Osteoblast (primary cell): ENCODE measurements around the gene OR52B4. TPM values are rescaled to one million over a fixed set of nuclear protein-coding genes. Genes with fewer than 3 reads are reported as not detected.
"Not testable (repeated sequence)": the region's sequence is repeated elsewhere in the genome, so short reads cannot be mapped to it uniquely, and the experiment has no call there.

Experiments used
- DNase-seq: peaks from one replicate; pipeline ENCODE4 v3.0.0; 2011; ENCODE audit warnings: low spot score, mixed read lengths; ENCODE audit not compliant: insufficient read length; ENCODE audit errors: missing footprints
- H2AFZ ChIP-seq: 2 replicates; pipeline ENCODE4 v1.6.0; 2011; ENCODE audit warnings: mild to moderate bottlenecking, low read length
- H3K27ac ChIP-seq: 2 replicates; pipeline ENCODE4 v1.5.1; 2011; ENCODE audit warnings: mild to moderate bottlenecking, low read depth, low read length, moderate library complexity
- H3K27me3 ChIP-seq: 2 replicates; pipeline ENCODE4 v1.6.0; 2012; ENCODE audit warnings: mild to moderate bottlenecking, control low read depth, inconsistent platforms, low read length, moderate library complexity; ENCODE audit not compliant: insufficient read depth
- H3K36me3 ChIP-seq: 2 replicates; pipeline ENCODE4 v1.5.1; 2011; ENCODE audit warnings: mild to moderate bottlenecking, low read length, control low read depth, moderate library complexity; ENCODE audit not compliant: insufficient read depth
- H3K4me1 ChIP-seq: 2 replicates; pipeline ENCODE4 v1.5.1; 2011; ENCODE audit warnings: mild to moderate bottlenecking, low read length, control low read depth, moderate library complexity; ENCODE audit not compliant: insufficient read depth
- H3K4me2 ChIP-seq: 2 replicates; pipeline ENCODE4 v1.6.0; 2011; ENCODE audit warnings: mild to moderate bottlenecking, low read length; ENCODE audit not compliant: insufficient read depth
- H3K4me3 ChIP-seq: fragments of 200-600 bp; sonication (generic); 3 replicates; pipeline ENCODE4 v1.5.1; 2012; ENCODE audit warnings: mild to moderate bottlenecking, low read length, inconsistent platforms; ENCODE audit not compliant: insufficient read depth
- H3K79me2 ChIP-seq: 2 replicates; pipeline ENCODE4 v1.6.0; 2012; ENCODE audit warnings: mild to moderate bottlenecking, low read length, control low read depth, inconsistent platforms; ENCODE audit not compliant: insufficient read depth
- H3K9me3 ChIP-seq: 2 replicates; pipeline ENCODE4 v1.5.1; 2011; ENCODE audit warnings: low read depth, low read length, control low read depth
- H4K20me1 ChIP-seq: 2 replicates; pipeline ENCODE4 v1.6.0; 2012; ENCODE audit warnings: mild to moderate bottlenecking, low read length, control low read depth; ENCODE audit not compliant: insufficient read depth
- total RNA-seq: library from RNA; depleted of rRNA; stranded (reverse); fragments of >200 nt; gene quantifications from 2 replicates; pipeline ENCODE4 v1.2.3, GENCODE V29; 2012
- TF ChIP-seq, protein P1 (sequence below): IDR thresholded peaks from 2 replicates; pipeline ENCODE4 v1.5.1; 2011; ENCODE audit warnings: mild to moderate bottlenecking, low read depth, low read length, moderate library complexity; ENCODE audit errors: extremely low read depth

OR52B4 gene
- total RNA-seq, 1 donor = not detected

DNA sequence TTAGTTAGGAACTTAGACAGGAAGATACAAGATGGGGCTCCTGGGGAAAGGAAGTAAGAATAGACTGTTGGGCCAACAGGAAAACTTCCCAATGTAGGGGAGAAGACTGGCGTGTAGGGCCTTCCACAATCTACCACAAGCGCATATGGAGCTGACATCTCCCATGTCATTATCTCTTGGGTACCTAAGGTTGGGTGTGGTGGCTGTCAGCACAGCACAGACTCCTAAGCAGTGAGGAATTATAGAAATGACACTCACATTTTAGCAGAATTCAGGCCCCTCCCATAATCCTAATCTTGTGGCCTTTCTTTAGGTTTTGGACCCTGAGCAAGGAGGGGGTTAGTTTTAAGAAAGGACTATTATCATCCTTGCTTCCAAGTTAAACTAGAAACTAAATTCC, 13.7 kb upstream of the OR52B4 start:
- TF ChIP-seq, protein P1, sequence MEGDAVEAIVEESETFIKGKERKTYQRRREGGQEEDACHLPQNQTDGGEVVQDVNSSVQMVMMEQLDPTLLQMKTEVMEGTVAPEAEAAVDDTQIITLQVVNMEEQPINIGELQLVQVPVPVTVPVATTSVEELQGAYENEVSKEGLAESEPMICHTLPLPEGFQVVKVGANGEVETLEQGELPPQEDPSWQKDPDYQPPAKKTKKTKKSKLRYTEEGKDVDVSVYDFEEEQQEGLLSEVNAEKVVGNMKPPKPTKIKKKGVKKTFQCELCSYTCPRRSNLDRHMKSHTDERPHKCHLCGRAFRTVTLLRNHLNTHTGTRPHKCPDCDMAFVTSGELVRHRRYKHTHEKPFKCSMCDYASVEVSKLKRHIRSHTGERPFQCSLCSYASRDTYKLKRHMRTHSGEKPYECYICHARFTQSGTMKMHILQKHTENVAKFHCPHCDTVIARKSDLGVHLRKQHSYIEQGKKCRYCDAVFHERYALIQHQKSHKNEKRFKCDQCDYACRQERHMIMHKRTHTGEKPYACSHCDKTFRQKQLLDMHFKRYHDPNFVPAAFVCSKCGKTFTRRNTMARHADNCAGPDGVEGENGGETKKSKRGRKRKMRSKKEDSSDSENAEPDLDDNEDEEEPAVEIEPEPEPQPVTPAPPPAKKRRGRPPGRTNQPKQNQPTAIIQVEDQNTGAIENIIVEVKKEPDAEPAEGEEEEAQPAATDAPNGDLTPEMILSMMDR = no peak

DNA sequence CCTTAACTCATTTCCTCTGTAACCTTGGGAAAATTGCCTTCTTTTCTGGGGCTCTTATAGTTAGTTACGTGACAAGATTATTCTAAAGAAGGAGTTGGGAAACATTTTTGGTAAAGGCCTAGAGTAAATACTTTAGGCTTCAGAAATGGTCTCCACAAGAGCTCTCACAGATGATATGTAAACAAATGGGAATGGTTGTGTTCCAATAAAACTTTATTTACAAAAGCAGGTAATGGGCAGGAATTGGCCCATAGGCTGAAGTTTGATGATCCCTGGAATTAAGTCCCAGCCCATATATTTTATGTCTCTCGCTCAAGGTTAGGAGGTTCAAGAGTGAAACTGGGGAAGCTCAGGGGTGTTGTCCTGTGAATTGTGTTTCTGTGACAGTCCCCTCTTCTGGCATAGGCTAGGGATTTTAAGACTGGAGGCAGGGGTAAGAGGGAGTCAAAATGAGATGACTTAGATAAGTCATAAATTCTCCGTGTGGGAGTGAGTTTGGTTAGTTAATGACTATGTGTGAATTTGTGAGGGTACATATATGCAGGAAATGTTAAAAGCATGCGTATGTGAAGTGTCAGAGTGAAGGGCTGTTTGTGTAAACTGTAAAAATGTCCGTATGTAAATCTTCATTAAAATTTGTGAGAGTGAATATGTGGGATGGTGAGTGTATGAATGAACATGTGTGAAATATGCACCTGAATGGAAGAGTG, 7.4 kb upstream of the OR52B4 start:
- DNase-seq = no peak
- Histone ChIP-seq H3K79me2 (no peaks in the 10 kb centered on the region), H3K4me3 (no peak overlapping the region), H2AFZ (no peak overlapping the region), H3K27me3 (no peaks in the 10 kb centered on the region), H3K4me1 (no peaks in the 10 kb centered on the region), H4K20me1 (no peaks in the 10 kb centered on the region), H3K27ac (no peak overlapping the region), H3K36me3 (no peaks in the 10 kb centered on the region), H3K4me2 (no peak overlapping the region), H3K9me3 (no peaks in the 10 kb centered on the region)
- TF ChIP-seq, protein P1 = no peak

More for the DNA sequence above, 13.7 kb upstream of the OR52B4 start:
- H4K20me1 ChIP-seq = no peaks in the 10 kb centered on the region
- peaks cover 3% of the 10 kb centered on the region for H3K36me3 ChIP-seq
- no peaks in the 10 kb centered on the region for H3K27me3 ChIP-seq
- no peaks in the 10 kb centered on the region for H3K9me3 ChIP-seq
- no peak overlapping the region for H3K4me2 ChIP-seq
- no peak for DNase-seq
- no peaks in the 10 kb centered on the region for H3K79me2 ChIP-seq
- no peak overlapping the region for H3K27ac ChIP-seq
- no peak overlapping the region for H2AFZ ChIP-seq
- H3K4me3 ChIP-seq = no peak overlapping the region
- H3K4me1 ChIP-seq = no peaks in the 10 kb centered on the region

DNA sequence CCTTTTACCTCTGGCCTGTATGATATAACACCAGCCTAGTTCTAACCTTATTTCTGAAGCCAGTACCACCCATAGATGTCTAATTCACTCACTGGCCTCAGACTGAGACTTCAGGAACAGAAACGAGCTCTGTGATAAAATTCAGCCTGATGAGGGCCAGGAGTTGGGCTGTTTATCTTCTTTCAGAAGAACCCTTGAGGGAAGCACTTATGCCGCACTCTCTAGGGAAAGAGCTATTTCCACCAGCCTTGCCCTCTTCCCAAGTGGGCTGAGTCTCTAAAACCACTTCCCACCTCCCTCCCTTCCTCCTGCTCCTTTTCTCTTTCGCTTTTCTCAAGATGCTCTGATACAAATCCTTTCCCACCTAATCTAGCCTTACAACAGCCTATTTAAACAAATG, 2.0 kb upstream of the OR52B4 start:
- Histone ChIP-seq H3K4me3 (no peak overlapping the region), H3K4me2 (no peak overlapping the region), H2AFZ (no peak overlapping the region), H4K20me1 (no peaks in the 10 kb centered on the region), H3K27me3 (no peaks in the 10 kb centered on the region), H3K36me3 (no peaks in the 10 kb centered on the region), H3K4me1 (no peaks in the 10 kb centered on the region), H3K9me3 (no peaks in the 10 kb centered on the region), H3K79me2 (no peaks in the 10 kb centered on the region), H3K27ac (no peak overlapping the region)
- TF ChIP-seq, protein P1 = no peak
- DNase-seq = no peak

DNA sequence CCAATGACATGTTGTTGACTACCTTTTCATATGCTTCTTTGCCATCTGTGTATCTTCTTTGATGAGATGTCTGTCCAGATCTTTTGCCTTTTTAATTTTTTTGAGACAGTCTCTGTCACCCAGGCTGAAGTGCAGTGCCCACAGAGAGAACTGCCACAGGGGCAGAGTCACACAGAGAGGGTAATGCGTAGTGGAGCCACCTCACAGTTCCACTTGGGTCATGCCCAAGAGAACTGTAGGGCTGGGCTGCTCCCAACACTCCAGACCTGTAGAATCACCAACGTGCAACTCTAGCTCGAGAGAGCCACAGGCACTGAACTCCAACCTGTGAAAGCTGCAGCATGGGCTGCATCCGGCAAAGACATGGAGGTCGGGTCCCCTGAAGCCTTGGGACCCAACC, 20.0 kb downstream of the OR52B4 start:
- H3K4me2 ChIP-seq, H3K36me3 ChIP-seq, H4K20me1 ChIP-seq, H3K27ac ChIP-seq, H2AFZ ChIP-seq, H3K4me3 ChIP-seq, DNase-seq, H3K79me2 ChIP-seq, H3K27me3 ChIP-seq, H3K9me3 ChIP-seq, H3K4me1 ChIP-seq: not testable (repeated sequence)

DNA sequence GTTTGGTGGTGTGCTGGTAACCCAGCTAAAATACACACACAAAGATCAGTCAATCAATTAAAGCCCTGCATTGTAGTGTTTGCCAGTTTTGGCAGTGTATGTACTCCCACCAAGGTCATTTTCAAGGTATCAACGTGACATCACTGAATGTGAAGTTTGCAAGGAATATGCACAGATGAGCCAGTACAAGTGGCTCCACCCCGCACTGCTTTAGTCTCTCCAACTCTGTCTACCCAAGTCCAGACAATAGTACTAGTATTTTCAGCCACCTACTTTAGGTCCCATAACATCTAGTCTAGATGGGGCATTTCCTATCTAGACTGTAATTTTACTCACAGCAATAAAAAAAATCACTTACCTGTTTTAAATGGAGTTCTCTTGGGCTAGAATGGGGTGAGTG, 22.8 kb downstream of the OR52B4 start:
- not testable (repeated sequence) for H3K4me1 ChIP-seq, H3K4me2 ChIP-seq, H3K27me3 ChIP-seq, H3K4me3 ChIP-seq, H3K9me3 ChIP-seq, DNase-seq, H3K79me2 ChIP-seq, H4K20me1 ChIP-seq, H2AFZ ChIP-seq, H3K27ac ChIP-seq, H3K36me3 ChIP-seq

DNA sequence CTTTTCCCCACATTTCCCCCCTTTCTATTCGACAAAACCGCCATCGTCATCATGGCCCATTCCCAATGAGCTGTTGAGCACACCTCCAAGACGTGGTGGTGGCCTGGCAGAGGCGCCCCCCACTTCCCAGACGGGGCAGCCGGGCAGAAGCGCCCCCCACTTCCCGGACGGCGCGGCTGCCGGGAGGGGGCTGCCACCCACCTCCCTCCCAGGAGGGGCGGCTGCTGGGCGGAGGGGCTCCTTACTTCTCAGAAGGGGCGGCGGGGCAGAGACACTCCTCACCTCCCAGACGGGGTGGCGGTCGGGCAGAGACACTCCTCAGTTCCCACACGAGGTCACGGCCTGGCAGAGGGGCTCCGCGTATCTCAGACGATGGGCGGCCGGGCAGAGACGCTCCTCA, 33.8 kb downstream of the OR52B4 start:
- H3K9me3 ChIP-seq, H3K36me3 ChIP-seq, H3K27ac ChIP-seq, H3K4me3 ChIP-seq, H3K4me2 ChIP-seq, H4K20me1 ChIP-seq, DNase-seq, H3K27me3 ChIP-seq, H3K4me1 ChIP-seq, H3K79me2 ChIP-seq, H2AFZ ChIP-seq: not testable (repeated sequence)
